Measurements from ENCODE around the gene IL13.
"Not testable (repeated sequence)": the region's sequence is repeated elsewhere in the genome, so short reads cannot be mapped to it uniquely, and the experiment has no call there.

The IL13 gene

GRCh38 chr5:132684922-132685720 is 27.1 kb downstream of the IL13 start:
- DNase-seq (ENCODE audit: insufficient read length, low spot score) = no peak
- no peak for FAIRE-seq
- TF ChIP-seq CTCF (IDR thresholded peaks at IDR 0.05; ENCODE audit: insufficient read depth, missing control alignments) = no peak

DNA sequence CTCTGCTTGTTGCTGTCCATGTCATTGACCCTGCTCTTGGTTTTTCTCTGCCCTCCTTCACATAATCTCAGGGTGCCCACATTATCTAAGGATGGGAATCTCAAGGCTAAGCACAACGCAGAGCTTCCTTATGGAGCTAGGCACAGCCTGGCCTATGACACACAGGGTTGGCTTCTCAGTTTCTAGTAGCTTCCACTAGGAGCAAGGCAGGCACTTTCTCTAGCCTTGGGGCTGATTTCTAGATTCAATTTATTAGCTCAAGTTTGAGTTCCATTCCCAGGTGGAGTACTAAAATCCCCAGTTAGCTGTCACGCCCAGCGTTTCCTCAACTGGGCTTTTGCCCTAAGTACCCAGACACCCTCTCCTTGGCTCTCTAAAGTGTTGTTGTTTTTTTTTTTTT is 28.2 kb downstream of the IL13 start:
- DNase-seq (ENCODE audit: insufficient read length, low spot score) (no peak), FAIRE-seq (no peak)
- TF ChIP-seq CTCF (IDR thresholded peaks at IDR 0.05; ENCODE audit: insufficient read depth, missing control alignments) = no peak

DNA sequence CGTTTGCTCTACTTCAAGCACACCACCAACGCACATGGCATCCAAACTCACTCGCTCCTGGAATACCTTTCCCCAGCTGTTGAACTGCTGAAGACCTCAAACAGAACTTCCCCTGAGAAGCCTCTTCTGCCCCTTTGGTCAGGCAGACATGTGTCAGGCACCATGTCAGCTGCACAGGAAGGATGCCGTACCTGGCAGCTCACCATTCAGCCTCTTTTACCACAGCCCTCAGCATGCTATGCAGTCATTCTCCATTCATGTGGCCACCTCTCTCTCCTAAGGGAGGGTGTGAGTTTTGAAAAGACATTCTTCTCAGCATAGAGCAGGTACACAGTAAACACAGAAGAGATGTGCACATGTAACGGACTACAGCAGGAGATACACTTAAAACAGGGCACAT is 30.0 kb downstream of the IL13 start:
- DNase-seq (ENCODE audit: insufficient read length, low spot score) = no peak
- no peak for TF ChIP-seq CTCF (IDR thresholded peaks at IDR 0.05; ENCODE audit: insufficient read depth, missing control alignments)
- no peak for FAIRE-seq

GRCh38 chr5:132688536-132689339 is 30.8 kb downstream of the IL13 start:
- no peak for TF ChIP-seq CTCF (IDR thresholded peaks at IDR 0.05; ENCODE audit: insufficient read depth, missing control alignments)
- FAIRE-seq (no peak), DNase-seq (ENCODE audit: insufficient read length, low spot score) (no peak)

GRCh38 chr5:132689513-132689912 is 31.5 kb downstream of the IL13 start:
- DNase-seq (ENCODE audit: insufficient read length, low spot score) (no peak), FAIRE-seq (no peak)
- no peak for TF ChIP-seq CTCF (IDR thresholded peaks at IDR 0.05; ENCODE audit: insufficient read depth, missing control alignments)

DNA sequence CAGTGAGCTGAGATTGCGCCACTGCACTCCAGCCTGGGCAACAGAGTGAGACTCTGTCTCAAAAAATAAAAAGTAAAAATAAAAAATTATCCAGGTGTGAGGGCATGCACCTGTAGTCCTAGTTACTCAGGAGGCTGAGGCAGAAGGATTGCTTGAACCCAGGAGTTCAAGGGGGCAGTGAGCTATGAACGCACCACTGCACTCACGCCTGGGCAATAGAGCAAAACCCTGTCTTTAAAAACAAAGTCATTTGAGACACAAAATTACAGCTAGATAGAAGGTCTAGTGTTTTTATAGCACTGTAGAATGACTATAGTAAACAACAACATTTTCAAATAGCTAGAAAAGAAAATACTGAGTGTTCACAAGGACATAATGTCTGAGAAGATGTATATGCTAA is 32.2 kb downstream of the IL13 start:
- no peak for TF ChIP-seq CTCF (IDR thresholded peaks at IDR 0.05; ENCODE audit: insufficient read depth, missing control alignments)
- DNase-seq (ENCODE audit: insufficient read length, low spot score) = no peak
- no peak for FAIRE-seq

DNA sequence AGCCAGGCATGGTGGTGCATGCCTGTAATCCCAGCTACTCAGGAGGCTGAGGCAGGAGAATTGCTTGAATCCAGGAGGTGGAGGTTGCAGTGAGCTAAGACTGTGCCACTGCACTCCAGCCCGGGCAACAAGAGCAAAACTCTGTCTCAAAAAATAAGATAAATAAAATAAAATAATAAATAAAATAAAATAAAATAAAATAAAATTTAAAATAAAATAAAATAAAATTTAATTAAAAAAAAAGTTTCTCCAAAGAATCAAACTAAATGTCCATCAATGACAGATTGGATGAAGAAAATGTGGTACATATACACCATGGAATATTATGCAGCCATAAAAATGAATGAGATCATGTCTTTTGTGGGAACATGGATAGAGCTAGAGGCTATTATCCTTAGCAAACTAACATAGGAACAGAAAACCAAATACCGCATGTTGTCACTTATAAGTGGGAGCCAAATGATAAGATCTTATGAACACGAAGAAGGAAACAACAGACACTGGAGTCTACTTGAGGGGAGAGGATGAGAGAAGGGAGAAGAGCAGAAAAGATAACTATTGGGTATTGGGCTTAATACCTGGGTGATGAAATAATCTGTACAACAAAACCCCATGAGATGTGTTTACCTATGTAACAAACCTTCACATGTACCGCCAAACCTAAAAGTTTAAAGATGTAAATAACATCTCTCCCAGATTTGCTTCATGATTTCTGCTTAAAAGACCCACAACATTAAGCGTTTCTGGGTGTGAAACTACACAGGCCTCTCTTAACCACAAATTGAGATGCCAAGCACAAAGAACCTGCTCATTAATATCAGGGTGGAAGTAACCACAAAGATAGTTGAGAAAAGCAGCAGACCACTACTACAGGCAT is 34.0 kb downstream of the IL13 start:
- not testable (repeated sequence) for FAIRE-seq; DNase-seq (ENCODE audit: insufficient read length, low spot score)
